Stimulated activated CD8-positive, alpha-beta memory T cell treated with anti-CD3 and anti-CD28 coated beads, Interleukin-4, amount 100 ng/mL, for 4 hours (primary cell): ENCODE measurements around the gene RPL41.
"Not testable (repeated sequence)": the region's sequence is repeated elsewhere in the genome, so short reads cannot be mapped to it uniquely, and the experiment has no call there.

Experiments used
- DNase-seq, 2 donors: peaks; one replicate each; pipeline ENCODE4 v3.0.0-alpha.2; 2020; ENCODE audit warnings: low read depth in 2 of 2, low spot score in 1 of 2

RPL41 gene

GRCh38 chr12:56103066-56103711, 13.2 kb upstream of the RPL41 start:
- DNase-seq: no peak

- DNase-seq: no peak
These were observed 12.7 kb upstream of the RPL41 start for GRCh38 chr12:56103823-56104108.

GRCh38 chr12:56104109-56104814, 12.2 kb upstream of the RPL41 start, which contains the start of gene PA2G4:
Gene PA2G4 (plus strand): TSS chr12:56104559. CDS start chr12:56104738, 179 bp downstream.
- DNase-seq: peak; percentile 88 to 93

- DNase-seq: no peak
These were observed 11.4 kb upstream of the RPL41 start for GRCh38 chr12:56104815-56105608.

GRCh38 chr12:56105609-56105902, 10.9 kb upstream of the RPL41 start:
- DNase-seq: no peak

- DNase-seq: no peak
These were observed 9.2 kb upstream of the RPL41 start for GRCh38 chr12:56107242-56107641.

- DNase-seq: no peak
These were observed 5.9 kb upstream of the RPL41 start for GRCh38 chr12:56110571-56110970.

- DNase-seq: no peak
These were observed 2.3 kb upstream of the RPL41 start for GRCh38 chr12:56114084-56114483.

GRCh38 chr12:56115329-56115728, 1.1 kb upstream of the RPL41 start:
- DNase-seq: no peak

- not testable (repeated sequence) for DNase-seq
These were observed 761 bp downstream of the RPL41 start for GRCh38 chr12:56117082-56117706.

GRCh38 chr12:56117778-56118687, 1.6 kb downstream of the RPL41 start, which contains the start of gene ZC3H10:
Gene ZC3H10 (plus strand): TSS chr12:56118266. CDS start chr12:56120563, 2,297 bp downstream.
- peak; percentile 93 to 95 for DNase-seq

- no peak for DNase-seq
These were observed 2.4 kb downstream of the RPL41 start for GRCh38 chr12:56118688-56119357.

GRCh38 chr12:56119361-56119796, 2.9 kb downstream of the RPL41 start:
- no peak for DNase-seq

GRCh38 chr12:56120158-56120846, 3.9 kb downstream of the RPL41 start:
- no peak for DNase-seq

GRCh38 chr12:56121204-56121870, 4.9 kb downstream of the RPL41 start:
- DNase-seq: no peak

- no peak for DNase-seq
These were observed 6.2 kb downstream of the RPL41 start for GRCh38 chr12:56122637-56123036.

GRCh38 chr12:56124133-56124532, 7.7 kb downstream of the RPL41 start:
- no peak for DNase-seq

- DNase-seq: no peak
These were observed 10.4 kb downstream of the RPL41 start for GRCh38 chr12:56126732-56127239.

- DNase-seq: no peak
These were observed 11.1 kb downstream of the RPL41 start for GRCh38 chr12:56127485-56127887.
